ACHN (cell line): ENCODE measurements around the gene THSD7A.
A peak's percentile ranks its signal among the peaks of the same experiment; 100 is the strongest.
"Not testable (repeated sequence)": the region's sequence is repeated elsewhere in the genome, so short reads cannot be mapped to it uniquely, and the experiment has no call there.

Source experiments
- DNase-seq: peaks from one replicate; pipeline ENCODE4 v3.0.0-alpha.2; 2015
- in situ Hi-C: cut with HindIII; loops from 2 replicates; pipeline ENCODE4 v1.10.0; 2017; ENCODE audit warnings: low sequenced_read_pairs, low pct_ligation_motif_present, low pct_unique_long_range_greater_than_20kb

Gene THSD7A

DNA sequence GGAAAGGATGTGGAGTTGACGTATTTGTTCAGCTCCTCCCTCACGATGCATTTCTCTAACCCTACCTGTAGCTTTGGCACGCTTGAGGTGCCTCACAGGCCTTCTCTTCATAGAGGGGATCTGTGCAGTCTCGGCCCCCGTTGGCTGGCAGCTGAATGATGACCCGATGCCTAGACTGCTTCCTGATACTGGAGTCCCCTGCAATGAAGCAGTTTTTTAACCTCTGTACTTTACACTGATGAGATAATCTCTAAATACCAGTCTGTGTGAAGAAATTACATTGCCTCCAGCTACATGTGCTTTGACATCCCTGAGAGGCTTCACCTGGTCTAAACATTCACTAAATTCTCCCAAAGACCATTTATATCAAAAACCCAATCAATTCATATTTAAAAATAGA, 370.1 kb downstream of the THSD7A start:
- in situ Hi-C loops: no loop called here
- DNase-seq: no peak

GRCh38 chr7:11458736-11459483, 373.1 kb downstream of the THSD7A start:
- DNase-seq: peak; percentile 39
- in situ Hi-C loops: no loop called here

GRCh38 chr7:11457419-11457818, 374.6 kb downstream of the THSD7A start:
- in situ Hi-C loops: no loop called here
- no peak for DNase-seq

GRCh38 chr7:11456574-11456973, 375.4 kb downstream of the THSD7A start:
- in situ Hi-C loops: no loop called here
- no peak for DNase-seq

- in situ Hi-C loops: no loop called here
- DNase-seq: no peak
These were observed 379.5 kb downstream of the THSD7A start for GRCh38 chr7:11452476-11452875.

- DNase-seq: no peak
- in situ Hi-C loops: no loop called here
These were observed 381.7 kb downstream of the THSD7A start for GRCh38 chr7:11450281-11450680.

GRCh38 chr7:11449316-11449715, 382.7 kb downstream of the THSD7A start:
- no peak for DNase-seq
- in situ Hi-C loops: no loop called here

GRCh38 chr7:11448323-11448722, 383.7 kb downstream of the THSD7A start:
- in situ Hi-C loops: no loop called here
- DNase-seq: no peak

GRCh38 chr7:11447106-11447505, 384.9 kb downstream of the THSD7A start:
- in situ Hi-C loops: no loop called here
- no peak for DNase-seq

DNA sequence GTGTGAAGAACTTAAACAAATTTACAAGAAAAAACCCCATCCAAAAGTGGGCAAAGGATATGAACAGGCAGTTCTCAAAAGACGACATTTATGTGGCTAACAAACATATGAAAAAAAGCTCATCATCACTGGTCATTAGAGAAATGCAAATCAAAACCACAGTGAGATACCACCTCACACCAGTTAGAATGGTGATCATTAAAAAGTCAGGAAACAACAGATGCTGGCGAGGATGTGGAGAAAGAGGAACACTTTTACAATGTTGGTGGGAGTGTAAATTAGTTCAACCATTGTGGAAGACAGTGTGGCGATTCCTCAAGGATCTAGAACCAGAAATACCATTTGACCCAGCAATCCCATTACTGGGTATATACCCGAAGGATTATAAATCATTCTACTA, 388.1 kb downstream of the THSD7A start:
- DNase-seq, in situ Hi-C loops: not testable (repeated sequence)

DNA sequence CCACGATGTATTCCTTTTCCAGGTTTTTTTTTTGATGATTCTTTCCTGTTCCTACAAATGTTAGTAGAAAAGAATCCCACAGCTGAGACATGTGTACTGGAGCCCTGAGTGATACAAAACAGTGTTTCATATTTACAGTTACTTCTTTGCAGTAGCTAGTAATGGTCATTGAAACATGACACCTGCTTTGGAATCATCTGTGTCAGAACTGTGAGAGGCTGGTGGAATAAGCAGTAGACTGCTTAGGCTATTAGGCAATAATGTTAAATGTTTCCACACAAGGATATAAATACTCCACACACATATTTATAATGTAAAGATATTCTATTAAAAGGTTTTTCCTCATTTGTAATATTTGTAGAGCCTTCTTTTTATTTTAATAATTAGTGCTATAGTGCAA, 394.0 kb downstream of the THSD7A start:
- no peak for DNase-seq
- in situ Hi-C loops: no loop called here

- in situ Hi-C loops: no loop called here
- DNase-seq: no peak
These were observed 395.0 kb downstream of the THSD7A start for GRCh38 chr7:11436773-11437524.

GRCh38 chr7:11436316-11436715, 395.7 kb downstream of the THSD7A start:
- no peak for DNase-seq
- in situ Hi-C loops: no loop called here

DNA sequence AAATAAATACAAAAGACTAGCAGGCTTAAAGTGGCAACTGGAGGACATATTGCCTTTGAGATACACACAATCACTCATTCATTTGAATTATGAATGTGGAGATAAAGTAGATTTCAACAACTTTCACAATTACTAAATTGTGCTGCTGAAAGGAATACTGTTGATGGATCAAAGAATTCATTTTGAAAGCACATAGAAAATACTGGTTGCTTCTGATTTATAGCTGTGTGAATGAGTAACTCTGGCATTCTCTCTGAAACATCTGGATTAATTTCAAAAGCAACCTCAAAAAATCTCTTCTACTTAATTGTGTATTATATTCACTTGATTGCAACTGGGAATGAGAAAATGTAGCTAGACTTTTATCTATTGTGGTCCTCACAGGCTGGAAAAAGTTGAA, 397.6 kb downstream of the THSD7A start:
- DNase-seq: no peak
- in situ Hi-C loops: no loop called here

DNA sequence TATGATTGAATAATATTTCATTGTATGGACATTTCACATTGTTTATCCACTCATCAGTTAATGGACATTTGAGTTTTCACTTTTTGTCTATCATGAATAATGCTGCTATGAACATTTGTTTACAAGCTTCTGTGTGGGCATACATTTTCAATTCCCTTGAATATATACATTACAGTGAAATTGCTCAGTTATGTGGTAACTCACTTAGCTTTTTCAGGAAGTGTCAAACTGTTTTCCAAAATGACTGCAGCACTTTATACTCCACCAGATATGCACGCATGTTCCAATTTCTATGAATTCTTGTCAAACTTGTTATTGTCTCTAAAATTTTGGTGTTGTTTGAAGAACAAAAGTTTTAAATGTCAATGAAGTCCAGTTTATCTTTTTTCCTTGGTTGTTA, 401.2 kb downstream of the THSD7A start:
- no peak for DNase-seq
- in situ Hi-C loops: no loop called here

DNA sequence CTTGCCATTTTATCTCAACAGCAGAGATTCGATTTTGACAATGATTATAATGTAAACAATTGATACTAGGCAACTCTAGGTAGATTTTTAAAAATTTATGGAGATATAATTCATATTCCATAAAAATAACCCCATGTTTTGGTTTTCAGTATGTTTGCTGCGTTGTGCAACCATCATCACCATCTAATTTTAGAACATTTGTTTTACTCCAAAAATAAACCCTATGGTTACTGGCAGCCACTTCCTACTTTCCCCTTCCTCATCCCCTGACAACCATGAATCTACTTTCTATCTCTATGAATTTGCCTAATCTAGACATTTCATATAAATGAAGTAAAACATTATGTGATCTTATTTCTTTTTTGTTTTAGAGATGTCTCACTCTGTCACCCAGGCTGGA, 401.9 kb downstream of the THSD7A start:
- in situ Hi-C loops: no loop called here

DNA sequence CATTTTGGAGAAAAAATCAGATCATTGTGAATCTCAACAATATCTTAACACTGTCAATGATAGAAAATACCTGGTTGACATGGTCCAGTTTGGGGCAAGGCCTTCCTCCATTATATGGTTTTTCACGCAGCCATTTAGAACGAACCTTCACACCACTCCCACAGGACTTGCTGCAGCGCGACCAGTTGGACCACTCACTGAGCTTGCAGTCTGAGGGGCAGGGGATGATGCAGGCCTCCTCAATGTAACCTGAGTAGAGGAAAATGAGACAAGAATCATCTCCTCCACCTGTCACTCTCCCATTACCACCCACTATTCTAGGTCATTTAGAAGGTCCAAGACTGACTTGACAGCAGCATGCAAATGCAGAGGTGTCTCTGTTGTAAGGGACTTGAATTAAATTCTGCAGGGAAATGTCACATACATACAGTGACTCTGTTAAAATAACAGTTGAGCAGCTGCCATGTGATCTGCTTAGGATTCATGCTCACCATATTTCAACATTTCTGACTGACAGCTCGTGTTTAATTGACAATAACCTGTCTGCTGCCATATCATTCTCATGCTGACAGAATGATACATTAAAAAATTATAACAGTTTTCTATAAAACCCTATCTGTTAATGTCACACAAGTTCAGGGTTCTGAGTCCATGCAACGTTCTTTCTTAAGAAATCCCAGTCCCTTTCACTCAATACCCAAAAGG, 403.0 kb downstream of the THSD7A start:
- DNase-seq: no peak
- in situ Hi-C loops: no loop called here

More for the DNA sequence above, 401.9 kb downstream of the THSD7A start:
- DNase-seq: no peak

DNA sequence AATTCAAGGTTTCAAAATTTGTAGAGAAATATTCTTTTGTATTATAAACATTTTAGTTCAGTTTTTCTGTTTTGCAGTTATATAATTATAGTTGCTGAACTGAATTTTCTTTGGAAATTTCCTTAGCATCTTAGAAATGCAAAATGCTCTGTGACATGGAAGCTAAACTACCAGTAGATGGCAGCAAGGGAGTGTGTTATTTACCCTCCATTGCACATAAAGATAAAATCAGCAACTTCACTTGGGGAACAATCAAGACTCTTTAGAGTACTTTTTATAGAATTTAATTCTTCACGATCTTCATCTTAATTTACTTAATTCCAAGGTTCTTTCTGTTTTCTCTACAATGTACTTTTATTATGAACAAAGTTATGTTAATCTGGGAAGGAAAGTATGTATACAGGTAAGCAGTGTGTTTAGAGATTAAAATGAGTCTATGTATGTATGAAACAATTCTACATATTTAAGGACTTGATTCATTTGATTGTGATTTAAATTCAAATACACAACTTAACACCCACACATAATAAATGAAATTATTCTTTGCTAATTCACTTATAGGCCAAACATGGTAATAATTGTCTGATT, 404.2 kb downstream of the THSD7A start:
- peak; percentile 64 for DNase-seq
- in situ Hi-C loops: no loop called here

DNA sequence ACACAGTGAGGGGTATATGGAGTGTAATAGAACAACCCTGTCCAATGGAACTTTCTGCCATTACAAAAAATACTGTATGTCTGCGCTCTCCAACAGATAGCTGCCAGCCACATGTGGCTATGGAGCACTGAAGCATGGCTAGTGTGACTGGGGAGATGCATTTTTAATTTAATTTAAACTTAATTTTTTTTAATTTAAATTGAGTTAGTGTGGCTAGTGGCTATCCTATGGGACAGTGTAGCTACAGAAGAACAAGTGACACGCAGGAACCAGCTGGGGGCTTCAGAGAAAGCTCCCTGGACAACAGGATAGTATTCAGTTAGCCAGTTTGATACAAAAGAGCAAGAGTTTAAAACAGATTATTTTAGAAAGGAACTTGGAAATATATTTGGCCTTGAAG, 408.0 kb downstream of the THSD7A start:
- in situ Hi-C loops: no loop called here
- DNase-seq: no peak
